Kasumi-1 (cell line): ENCODE results near the gene KIF5A.
A peak's percentile ranks its signal among the peaks of the same experiment; 100 is the strongest.

Experiments
- DNase-seq, 2 experiments: peaks; one replicate each; lab custom pipeline; 2025; lab: John Stamatoyannopoulos, UW

KIF5A gene

GRCh38 chr12:57620245-57620935 lies 70.5 kb downstream of the KIF5A start:
- DNase-seq = no peak

- no peak for DNase-seq
These were observed 71.2 kb downstream of the KIF5A start for GRCh38 chr12:57620936-57621496.

GRCh38 chr12:57621497-57622292 lies 71.9 kb downstream of the KIF5A start:
- peak; percentile 31 to 38 for DNase-seq

GRCh38 chr12:57622293-57623245 lies 72.7 kb downstream of the KIF5A start:
- no peak for DNase-seq

- DNase-seq = no peak
These were observed 73.5 kb downstream of the KIF5A start for GRCh38 chr12:57623385-57623784.

GRCh38 chr12:57623811-57624390 lies 74.1 kb downstream of the KIF5A start:
- no peak for DNase-seq

GRCh38 chr12:57624441-57625220 lies 74.8 kb downstream of the KIF5A start:
- DNase-seq = no peak

GRCh38 chr12:57625261-57626032 lies 75.6 kb downstream of the KIF5A start:
- no peak for DNase-seq

GRCh38 chr12:57626111-57626920 lies 76.5 kb downstream of the KIF5A start:
- DNase-seq = no peak

GRCh38 chr12:57626921-57627445 lies 77.1 kb downstream of the KIF5A start:
- DNase-seq = no peak

- no peak for DNase-seq
These were observed 77.8 kb downstream of the KIF5A start for GRCh38 chr12:57627501-57628279.

GRCh38 chr12:57628280-57629191 lies 78.7 kb downstream of the KIF5A start:
- DNase-seq = no peak

GRCh38 chr12:57629897-57630471 lies 80.1 kb downstream of the KIF5A start:
- DNase-seq = no peak

- DNase-seq = no peak
These were observed 81.1 kb downstream of the KIF5A start for GRCh38 chr12:57630891-57631433.

GRCh38 chr12:57631566-57632072 lies 81.8 kb downstream of the KIF5A start:
- no peak for DNase-seq
